Astrocyte (in vitro differentiated cells and primary cell): ENCODE results near the gene CAPN9. TPM values are rescaled to one million over a fixed set of nuclear protein-coding genes. Genes with fewer than 3 reads are reported as not detected.

Source experiments
- DNase-seq: peaks from one replicate; pipeline ENCODE4 v3.0.0-alpha.2; 2010; ENCODE audit warnings: low read depth
- FAIRE-seq: peaks from 2 replicates; lab custom pipeline; 2011; peaks lifted over from hg19 to GRCh38; lab: Jason Lieb, UNC
- H2AFZ ChIP-seq: 2 replicates; pipeline ENCODE4 v1.6.0; 2012; ENCODE audit warnings: low read depth, low read length, inconsistent platforms
- H3K27ac ChIP-seq: 2 replicates; pipeline ENCODE4 v1.5.1; 2011; ENCODE audit warnings: low read depth, low read length, inconsistent platforms
- H3K27me3 ChIP-seq: 2 replicates; pipeline ENCODE4 v1.6.0; 2011; ENCODE audit warnings: low read length, inconsistent platforms; ENCODE audit not compliant: insufficient read depth
- H3K36me3 ChIP-seq: 2 replicates; pipeline ENCODE4 v1.5.1; 2011; ENCODE audit warnings: low read length, inconsistent platforms; ENCODE audit not compliant: insufficient read depth
- H3K4me1 ChIP-seq: 2 replicates; pipeline ENCODE4 v1.5.1; 2011; ENCODE audit warnings: low read length, inconsistent platforms; ENCODE audit not compliant: insufficient read depth
- H3K4me2 ChIP-seq: 2 replicates; pipeline ENCODE4 v1.6.0; 2012; ENCODE audit warnings: low read length, inconsistent platforms
- H3K4me3 ChIP-seq: 2 replicates; pipeline ENCODE4 v1.5.1; 2011; ENCODE audit warnings: low read depth, mild to moderate bottlenecking, low read length, inconsistent platforms; ENCODE audit not compliant: insufficient read depth
- H3K79me2 ChIP-seq: 2 replicates; pipeline ENCODE4 v1.6.0; 2012; ENCODE audit warnings: mild to moderate bottlenecking, low read length, inconsistent platforms; ENCODE audit not compliant: insufficient read depth
- H3K9ac ChIP-seq: 2 replicates; pipeline ENCODE4 v1.6.0; 2012; ENCODE audit warnings: mild to moderate bottlenecking, low read length, inconsistent platforms
- H3K9me3 ChIP-seq: 2 replicates; pipeline ENCODE4 v1.5.1; 2012; ENCODE audit warnings: low read depth, mild to moderate bottlenecking, low read length, inconsistent platforms; ENCODE audit not compliant: insufficient read depth
- H4K20me1 ChIP-seq: 2 replicates; pipeline ENCODE4 v1.6.0; 2012; ENCODE audit warnings: low read length, inconsistent platforms; ENCODE audit not compliant: insufficient read depth
- H3K27ac Mint-ChIP-seq: one replicate; pipeline ENCODE4 v1.8.0; 2021; ENCODE audit warnings: mild to moderate bottlenecking, mixed read lengths; ENCODE audit not compliant: unreplicated experiment
- H3K27me3 Mint-ChIP-seq: one replicate; pipeline ENCODE4 v1.8.0; 2021; ENCODE audit warnings: low read depth, mixed read lengths; ENCODE audit not compliant: unreplicated experiment
- H3K36me3 Mint-ChIP-seq: one replicate; pipeline ENCODE4 v1.8.0; 2021; ENCODE audit warnings: low read depth, mixed read lengths; ENCODE audit not compliant: unreplicated experiment
- H3K4me1 Mint-ChIP-seq: one replicate; pipeline ENCODE4 v1.8.0; 2021; ENCODE audit warnings: low read depth, mixed read lengths; ENCODE audit not compliant: unreplicated experiment
- H3K4me3 Mint-ChIP-seq: one replicate; pipeline ENCODE4 v1.8.0; 2021; ENCODE audit warnings: mild to moderate bottlenecking, moderate library complexity, mixed read lengths; ENCODE audit not compliant: unreplicated experiment
- H3K9me3 Mint-ChIP-seq: one replicate; pipeline ENCODE4 v1.8.0; 2021; ENCODE audit warnings: mild to moderate bottlenecking, mixed read lengths; ENCODE audit not compliant: unreplicated experiment
- EZH2 ChIP-seq: IDR thresholded peaks from 2 replicates; pipeline ENCODE4 v1.6.1; 2012; ENCODE audit warnings: mild to moderate bottlenecking, low read length, inconsistent platforms; ENCODE audit not compliant: insufficient read depth
- total RNA-seq: library from RNA; stranded (reverse); gene quantifications from 2 replicates; pipeline ENCODE4 v1.2.1, GENCODE V29; 2021
- TF ChIP-seq, protein P1 (sequence below): IDR thresholded peaks from 2 replicates; pipeline ENCODE4 v1.5.1; 2011; ENCODE audit warnings: low read depth, mild to moderate bottlenecking, inconsistent platforms, low read length, moderate library complexity; ENCODE audit not compliant: insufficient read depth

CAPN9 gene
- total RNA-seq, 1 donor from 2014 or later: not detected

DNA sequence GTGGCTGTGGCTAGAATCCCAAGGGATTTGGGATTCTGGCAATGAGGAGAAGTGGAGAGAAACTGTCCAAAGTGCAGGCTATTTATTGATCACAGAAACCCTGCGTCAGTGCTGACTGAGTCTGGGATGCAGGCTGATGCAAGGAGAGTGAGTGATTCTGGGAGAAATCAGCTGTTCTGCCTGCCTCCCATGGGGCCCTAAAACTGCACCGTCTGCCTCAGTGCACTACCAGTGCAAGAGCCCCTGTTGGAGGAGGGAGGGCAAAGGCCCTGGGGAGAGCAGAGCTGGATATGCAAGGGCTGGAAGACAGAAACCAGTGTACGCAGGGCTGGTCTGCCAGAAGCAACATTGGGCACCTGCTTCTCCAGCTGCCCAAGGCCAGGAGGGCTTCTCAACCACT is 78.6 kb downstream of the CAPN9 start:
- Mint-ChIP-seq H3K4me3 (no peak overlapping the region), H3K27ac (no peak overlapping the region), H3K27me3 (no peaks in the 10 kb centered on the region), H3K9me3 (peaks cover 3% of the 10 kb centered on the region), H3K4me1 (peaks cover 22% of the 10 kb centered on the region), H3K36me3 (peaks cover 17% of the 10 kb centered on the region)
- no peaks in the 10 kb centered on the region for H3K36me3 ChIP-seq
- DNase-seq: no peak
- H3K4me2 ChIP-seq: peak overlapping the region; percentile 30
- no peaks in the 10 kb centered on the region for H3K27me3 ChIP-seq
- H3K9me3 ChIP-seq: no peaks in the 10 kb centered on the region
- no peaks in the 10 kb centered on the region for H4K20me1 ChIP-seq
- no peak for TF ChIP-seq EZH2
- TF ChIP-seq, protein P1, sequence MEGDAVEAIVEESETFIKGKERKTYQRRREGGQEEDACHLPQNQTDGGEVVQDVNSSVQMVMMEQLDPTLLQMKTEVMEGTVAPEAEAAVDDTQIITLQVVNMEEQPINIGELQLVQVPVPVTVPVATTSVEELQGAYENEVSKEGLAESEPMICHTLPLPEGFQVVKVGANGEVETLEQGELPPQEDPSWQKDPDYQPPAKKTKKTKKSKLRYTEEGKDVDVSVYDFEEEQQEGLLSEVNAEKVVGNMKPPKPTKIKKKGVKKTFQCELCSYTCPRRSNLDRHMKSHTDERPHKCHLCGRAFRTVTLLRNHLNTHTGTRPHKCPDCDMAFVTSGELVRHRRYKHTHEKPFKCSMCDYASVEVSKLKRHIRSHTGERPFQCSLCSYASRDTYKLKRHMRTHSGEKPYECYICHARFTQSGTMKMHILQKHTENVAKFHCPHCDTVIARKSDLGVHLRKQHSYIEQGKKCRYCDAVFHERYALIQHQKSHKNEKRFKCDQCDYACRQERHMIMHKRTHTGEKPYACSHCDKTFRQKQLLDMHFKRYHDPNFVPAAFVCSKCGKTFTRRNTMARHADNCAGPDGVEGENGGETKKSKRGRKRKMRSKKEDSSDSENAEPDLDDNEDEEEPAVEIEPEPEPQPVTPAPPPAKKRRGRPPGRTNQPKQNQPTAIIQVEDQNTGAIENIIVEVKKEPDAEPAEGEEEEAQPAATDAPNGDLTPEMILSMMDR: no peak
- no peaks in the 10 kb centered on the region for H3K79me2 ChIP-seq
- H3K4me1 ChIP-seq: peaks cover 25% of the 10 kb centered on the region
- H3K27ac ChIP-seq: peak overlapping the region; percentile 10
- FAIRE-seq: no peak
- H3K9ac ChIP-seq: peak overlapping the region; percentile 37
- no peak overlapping the region for H2AFZ ChIP-seq
- H3K4me3 ChIP-seq: no peak overlapping the region

DNA sequence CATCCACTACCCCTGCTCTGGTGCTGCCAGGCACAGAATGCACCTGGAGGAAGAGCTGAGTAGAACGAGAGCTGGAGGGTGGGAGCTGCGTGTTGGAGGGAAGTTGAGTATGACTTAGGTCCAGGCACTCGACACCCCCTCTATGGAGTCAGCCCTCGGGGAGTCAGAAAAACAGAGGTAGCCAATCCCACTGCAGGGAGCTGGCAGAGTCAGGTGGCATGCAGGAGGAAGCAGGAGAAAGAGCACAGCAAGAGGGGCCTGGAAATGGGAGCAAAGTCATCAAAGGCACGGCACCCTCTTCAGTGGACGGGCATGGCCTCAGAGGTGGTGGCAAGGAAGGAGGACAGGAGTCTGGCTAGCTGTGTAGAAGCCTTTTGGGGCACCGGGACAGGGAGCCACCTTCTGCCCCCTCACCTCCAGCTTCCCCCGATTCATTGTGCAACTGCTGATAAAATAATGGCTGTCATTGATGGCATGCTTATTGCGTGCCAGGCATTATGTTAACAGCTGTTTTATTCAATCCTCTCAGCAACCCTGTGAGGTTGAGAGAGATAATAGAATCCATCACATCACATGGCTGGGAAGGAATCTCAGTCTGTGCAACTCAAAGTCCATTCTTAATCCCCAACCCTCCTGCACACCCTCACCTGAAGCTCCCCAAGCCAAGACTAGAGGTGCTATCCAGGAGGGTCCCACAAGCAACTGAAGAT is 79.1 kb downstream of the CAPN9 start:
- Mint-ChIP-seq H3K36me3 (peaks cover 17% of the 10 kb centered on the region), H3K27me3 (no peaks in the 10 kb centered on the region), H3K9me3 (no peaks in the 10 kb centered on the region), H3K4me1 (peaks cover 22% of the 10 kb centered on the region), H3K4me3 (no peak overlapping the region), H3K27ac (no peak overlapping the region)
- no peak overlapping the region for H3K27ac ChIP-seq
- H3K9ac ChIP-seq: no peak overlapping the region
- H2AFZ ChIP-seq: no peak overlapping the region
- no peaks in the 10 kb centered on the region for H3K36me3 ChIP-seq
- TF ChIP-seq EZH2: no peak
- TF ChIP-seq, protein P1: no peak
- DNase-seq: no peak
- no peak overlapping the region for H3K4me2 ChIP-seq
- no peaks in the 10 kb centered on the region for H3K79me2 ChIP-seq
- H3K4me1 ChIP-seq: peaks cover 25% of the 10 kb centered on the region
- FAIRE-seq: no peak
- no peak overlapping the region for H3K4me3 ChIP-seq
- H3K27me3 ChIP-seq: no peaks in the 10 kb centered on the region
- no peaks in the 10 kb centered on the region for H4K20me1 ChIP-seq
- no peaks in the 10 kb centered on the region for H3K9me3 ChIP-seq

DNA sequence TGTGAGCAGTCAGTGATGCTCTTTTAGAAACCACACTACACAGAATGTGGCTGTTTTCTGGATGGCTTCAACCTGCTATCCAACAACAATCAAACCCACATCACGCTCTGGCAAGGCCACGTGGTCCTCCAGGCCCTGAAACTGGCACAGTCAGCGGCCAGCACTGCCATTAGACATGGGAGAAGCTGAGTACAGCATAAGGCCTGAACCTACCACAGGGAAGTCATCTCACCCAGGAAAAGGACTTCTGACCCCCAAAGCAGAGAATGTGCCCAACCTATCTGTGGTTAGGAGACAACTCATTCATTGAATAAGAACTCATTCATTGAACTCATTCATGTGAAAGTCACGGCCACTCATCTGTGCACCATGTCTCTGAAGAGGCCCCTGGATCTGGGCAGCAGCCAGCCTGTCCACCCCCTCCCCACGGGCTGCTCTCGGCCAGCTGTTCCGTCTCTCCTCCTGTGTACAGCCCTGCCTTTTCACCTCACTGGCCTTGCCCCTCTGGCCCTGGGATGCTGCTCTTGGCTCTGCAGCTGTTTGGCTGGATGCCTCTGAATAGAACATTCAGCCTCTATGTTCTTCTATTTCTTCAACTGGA is 80.0 kb downstream of the CAPN9 start:
- Mint-ChIP-seq H3K4me3 (no peak overlapping the region), H3K4me1 (peaks cover 27% of the 10 kb centered on the region), H3K27ac (no peak overlapping the region), H3K36me3 (peaks cover 19% of the 10 kb centered on the region), H3K9me3 (no peaks in the 10 kb centered on the region), H3K27me3 (no peaks in the 10 kb centered on the region)
- H3K4me3 ChIP-seq: no peak overlapping the region
- H4K20me1 ChIP-seq: no peaks in the 10 kb centered on the region
- no peaks in the 10 kb centered on the region for H3K27me3 ChIP-seq
- H3K4me1 ChIP-seq: peaks cover 25% of the 10 kb centered on the region
- H3K36me3 ChIP-seq: no peaks in the 10 kb centered on the region
- no peak overlapping the region for H3K9ac ChIP-seq
- H3K79me2 ChIP-seq: no peaks in the 10 kb centered on the region
- no peak overlapping the region for H3K27ac ChIP-seq
- peak overlapping the region; percentile 3 for H3K4me2 ChIP-seq
- TF ChIP-seq, protein P1: no peak
- no peak for TF ChIP-seq EZH2
- no peaks in the 10 kb centered on the region for H3K9me3 ChIP-seq
- DNase-seq (peak; percentile 77), FAIRE-seq (no peak)
- H2AFZ ChIP-seq: no peak overlapping the region
